GM19025 (cell line): ENCODE measurements around the gene SLC9B1.
"Not testable (repeated sequence)": the region's sequence is repeated elsewhere in the genome, so short reads cannot be mapped to it uniquely, and the experiment has no call there.

ENCODE experiments used
- ATAC-seq: cut with Tn5 transposase; IDR thresholded peaks from one replicate; pipeline ENCODE4 v1.9.1; 2021; ENCODE audit warnings: mild to moderate bottlenecking, low read depth, moderate library complexity; ENCODE audit not compliant: unreplicated experiment

The SLC9B1 gene

DNA sequence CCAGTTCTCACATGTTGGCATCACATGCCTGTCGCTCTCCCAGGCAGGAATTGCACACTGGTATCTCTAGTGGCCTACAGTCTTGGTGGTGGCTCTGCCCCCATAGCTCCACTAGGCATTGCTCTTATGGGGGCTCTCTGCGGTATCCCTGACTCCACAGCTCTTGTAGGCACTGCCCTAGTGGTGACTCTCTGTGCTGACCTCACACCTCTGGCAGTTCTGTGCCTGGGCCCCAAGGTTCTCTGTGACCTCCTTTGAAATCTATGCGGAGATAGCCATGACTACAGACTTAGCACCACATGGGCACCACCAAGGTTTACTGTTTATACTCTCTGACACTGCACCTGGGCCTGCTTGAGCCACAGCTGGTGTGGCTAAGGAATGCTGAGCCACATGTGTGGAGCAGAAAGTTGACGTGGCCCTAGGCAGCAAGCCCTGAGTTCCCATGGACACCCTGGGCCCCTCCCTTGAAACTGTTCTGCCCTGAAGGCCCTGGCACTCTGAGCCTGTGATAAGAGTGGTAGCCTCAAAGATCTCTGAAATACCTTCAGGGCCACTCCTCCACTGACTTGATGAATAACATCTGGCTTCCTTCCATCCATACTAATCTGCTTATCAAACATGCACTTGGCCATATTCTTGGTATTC, 8.0 kb downstream of the SLC9B1 start:
- no peak for ATAC-seq

DNA sequence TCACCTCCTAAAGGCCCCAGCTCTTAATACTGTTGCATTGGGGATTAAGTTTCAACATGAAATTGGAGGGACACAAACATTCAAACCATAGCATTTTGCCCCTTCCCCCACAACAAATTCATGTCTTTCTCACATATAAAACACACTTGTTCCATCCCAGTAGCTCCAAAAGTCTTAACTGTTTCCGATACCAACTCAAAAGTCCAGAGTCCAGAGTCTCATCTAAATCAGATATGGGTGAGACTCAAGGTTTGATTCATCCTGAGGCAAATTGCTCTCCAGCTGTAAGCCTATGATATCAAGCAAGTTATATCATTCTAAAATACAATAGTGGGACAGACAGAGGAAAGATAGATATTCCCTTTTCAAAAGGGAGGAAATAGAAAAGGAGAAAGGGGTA, 8.7 kb downstream of the SLC9B1 start:
- ATAC-seq, result no peak

DNA sequence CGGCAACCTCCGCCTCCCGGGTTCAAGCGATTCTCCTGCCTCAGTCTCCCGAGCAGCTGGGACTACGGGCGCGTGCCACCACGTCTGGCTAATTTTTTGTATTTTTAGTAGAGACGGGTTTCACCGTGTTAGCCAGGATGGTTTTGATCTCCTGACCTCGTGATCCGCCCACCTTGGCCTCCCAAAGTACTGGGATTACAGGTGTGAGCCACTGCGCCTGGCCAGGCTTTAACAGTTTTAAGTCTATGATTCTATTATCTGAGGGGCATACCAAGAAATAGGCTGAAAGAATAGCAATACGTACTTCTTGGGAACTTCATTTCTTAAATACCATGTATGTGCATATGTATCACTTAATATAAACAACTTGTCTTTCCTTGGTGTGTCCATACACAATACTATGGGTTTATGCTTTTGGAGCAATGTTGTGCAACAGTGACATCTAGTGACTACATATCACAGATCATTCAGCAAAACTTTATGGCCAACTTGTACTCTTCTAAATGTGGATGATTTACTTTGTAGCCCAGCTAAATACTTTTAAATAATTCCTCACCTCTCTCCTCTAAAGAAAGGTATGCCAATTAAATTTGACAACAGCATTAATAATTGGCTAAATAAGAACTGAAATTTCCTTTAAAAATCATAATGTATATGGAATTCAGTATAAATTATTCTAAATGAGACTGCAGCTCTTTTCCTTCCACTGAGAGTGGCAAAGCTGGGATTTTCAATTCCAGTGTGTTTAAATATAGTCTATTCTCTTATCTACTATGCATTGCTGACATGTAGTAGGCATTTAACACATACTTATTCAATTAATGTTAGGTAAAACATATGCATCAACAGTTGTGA, 10.4 kb downstream of the SLC9B1 start:
- peak; percentile 72 for ATAC-seq

DNA sequence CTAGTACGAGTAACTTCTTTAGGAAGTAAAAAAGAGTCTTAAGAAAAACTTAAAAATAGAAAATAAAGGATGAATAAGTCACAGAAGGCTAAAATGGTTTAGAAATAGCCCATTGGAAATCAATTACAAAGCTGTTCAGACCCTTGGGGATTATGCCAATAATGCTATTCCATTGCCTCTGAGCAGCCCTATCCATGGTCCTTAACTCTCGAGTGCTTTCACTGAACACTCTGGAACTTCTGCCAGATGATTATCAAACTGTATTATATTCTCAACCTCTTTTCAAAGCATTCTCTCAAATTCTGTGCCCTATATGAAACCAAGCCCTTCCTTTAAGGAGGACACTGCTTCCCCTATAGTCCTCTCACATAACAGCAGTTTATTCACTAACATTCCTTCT, 17.0 kb downstream of the SLC9B1 start:
- no peak for ATAC-seq

DNA sequence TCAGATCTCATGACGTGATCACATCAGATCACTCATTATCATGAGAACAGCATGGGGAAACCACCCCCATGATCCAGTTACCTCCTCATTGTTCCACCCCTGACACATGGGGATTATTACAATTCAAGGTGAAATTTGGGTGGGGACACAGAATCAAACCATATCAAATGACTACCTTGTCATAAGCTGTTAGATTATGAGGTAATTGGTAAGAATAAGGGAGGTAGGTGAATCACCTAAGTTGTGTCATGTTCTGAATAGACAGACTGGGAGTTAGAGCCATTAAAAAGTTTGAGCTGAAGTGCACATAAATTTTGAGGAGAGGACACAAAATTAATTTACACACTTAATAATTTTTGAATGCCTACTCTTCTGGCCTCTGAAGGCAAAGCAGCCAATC, 24.7 kb downstream of the SLC9B1 start:
- no peak for ATAC-seq

DNA sequence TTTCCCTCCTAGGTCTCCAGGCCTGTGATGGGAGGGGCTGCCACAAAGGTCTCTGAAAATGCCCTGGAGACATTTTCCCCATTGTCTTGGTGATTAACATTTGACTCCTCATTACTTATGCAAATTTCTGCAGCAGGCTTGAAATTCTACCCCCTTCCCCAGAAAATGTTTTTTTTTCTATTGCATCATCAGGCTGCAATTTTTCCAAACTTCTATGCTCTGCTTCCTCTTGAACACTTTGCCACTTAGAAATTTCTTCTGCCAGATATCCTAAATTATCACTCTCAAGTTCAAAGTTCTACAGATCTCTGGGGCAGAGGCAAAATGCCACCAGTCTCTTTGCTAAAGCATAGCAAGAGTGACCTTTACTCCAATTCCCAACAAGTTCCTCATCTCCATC, 25.5 kb downstream of the SLC9B1 start:
- ATAC-seq, result not testable (repeated sequence)

DNA sequence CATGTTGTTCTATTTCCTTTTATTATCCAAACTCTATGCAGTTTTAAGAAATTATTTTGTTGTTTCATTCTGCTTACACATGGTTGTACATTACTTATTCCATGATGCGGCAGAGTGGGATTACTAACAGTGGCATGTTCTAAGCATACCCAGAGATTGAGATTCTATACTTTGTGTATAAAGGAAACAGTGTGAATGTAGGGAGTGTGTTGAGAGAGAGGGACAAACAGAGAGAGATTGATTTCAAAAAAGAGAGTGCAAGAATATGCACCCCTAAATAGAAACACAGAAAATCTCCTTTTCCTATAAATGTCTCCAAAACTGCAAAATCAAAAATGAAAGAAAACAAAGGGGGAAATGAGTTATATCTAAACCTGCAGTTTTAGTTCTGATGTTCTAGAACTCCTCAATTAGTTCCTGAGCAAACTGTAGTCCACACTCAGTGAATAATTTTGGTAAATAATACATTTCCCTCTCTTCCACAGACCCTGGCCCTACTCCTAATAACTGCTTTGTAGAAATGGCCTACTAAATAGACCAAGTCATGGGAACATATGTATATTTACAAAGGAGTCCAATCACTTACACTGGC, 31.0 kb downstream of the SLC9B1 start:
- no peak for ATAC-seq

DNA sequence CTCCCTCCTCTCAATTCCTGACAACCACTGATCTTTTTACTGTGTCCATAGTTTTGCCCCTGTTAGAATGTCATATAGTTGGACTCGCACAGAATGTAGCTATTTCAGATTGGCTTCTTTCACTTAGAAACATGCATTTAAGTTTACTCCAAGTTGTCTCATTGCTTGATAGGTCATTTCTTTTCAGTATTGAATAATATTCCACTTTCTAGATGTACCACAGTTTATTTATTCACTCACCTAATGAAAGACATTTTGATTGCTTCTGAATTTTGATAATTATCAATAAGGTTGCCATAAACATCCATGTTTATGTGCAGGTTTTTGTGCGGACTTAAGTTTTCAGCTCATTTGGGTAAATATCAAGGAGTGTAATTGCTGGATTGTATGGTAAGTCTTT, 38.5 kb downstream of the SLC9B1 start:
- ATAC-seq, result no peak

DNA sequence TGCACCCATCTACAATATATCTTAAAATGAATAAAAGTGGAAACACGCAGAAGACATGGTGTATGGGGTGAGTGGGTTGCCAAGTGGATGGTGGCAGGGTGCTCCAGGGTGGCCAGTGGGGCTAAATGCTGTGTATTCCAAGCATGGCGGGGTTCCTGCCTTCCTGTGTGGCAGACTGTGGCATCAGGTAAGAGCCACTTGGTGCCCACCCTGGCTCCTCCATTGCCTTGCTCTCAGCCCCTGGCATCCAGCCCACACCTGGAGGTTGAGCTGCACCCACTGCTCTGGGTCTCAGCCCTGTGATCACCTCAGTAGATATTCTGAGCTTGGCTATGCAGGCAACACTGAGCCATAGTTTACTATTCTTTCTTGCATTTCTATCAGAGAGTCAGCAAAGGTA, 57.7 kb downstream of the SLC9B1 start:
- not testable (repeated sequence) for ATAC-seq

DNA sequence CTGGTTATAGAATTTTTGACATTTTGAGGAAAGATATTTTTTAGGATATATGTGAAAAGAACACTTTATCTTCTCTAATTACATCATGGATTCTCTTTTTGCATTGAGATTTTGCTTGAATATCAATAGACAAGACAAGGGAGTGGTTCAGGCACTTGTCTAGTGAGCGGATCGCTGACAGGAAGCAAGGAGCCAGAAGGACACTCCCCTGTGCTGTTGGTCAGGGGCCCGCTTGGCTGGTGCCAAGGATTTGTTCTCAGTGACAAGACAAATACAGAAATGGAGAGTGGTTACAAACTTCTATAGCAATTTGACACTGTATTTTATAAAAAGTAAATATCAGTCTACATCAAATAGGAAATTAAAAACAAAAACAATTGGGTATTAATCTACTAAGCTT, 60.0 kb downstream of the SLC9B1 start:
- no peak for ATAC-seq

DNA sequence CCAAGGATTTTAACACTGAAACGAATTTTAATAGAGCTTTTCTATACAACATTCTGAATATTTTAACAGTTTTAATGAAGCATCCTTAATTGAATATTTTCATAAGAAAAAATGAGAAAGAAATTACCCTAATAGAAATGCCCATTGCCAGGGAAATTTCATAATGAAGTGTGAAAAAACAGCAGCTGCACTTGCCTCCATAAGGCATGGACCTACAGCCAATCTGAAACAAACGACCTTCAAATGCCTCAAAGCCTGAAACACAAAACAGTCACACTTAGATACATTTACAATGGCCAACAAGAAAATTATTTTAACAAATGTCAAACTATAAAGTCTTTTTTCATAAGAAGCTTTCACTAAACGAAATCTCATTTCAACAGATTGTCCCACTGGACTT, 74.4 kb downstream of the SLC9B1 start:
- ATAC-seq, result no peak

DNA sequence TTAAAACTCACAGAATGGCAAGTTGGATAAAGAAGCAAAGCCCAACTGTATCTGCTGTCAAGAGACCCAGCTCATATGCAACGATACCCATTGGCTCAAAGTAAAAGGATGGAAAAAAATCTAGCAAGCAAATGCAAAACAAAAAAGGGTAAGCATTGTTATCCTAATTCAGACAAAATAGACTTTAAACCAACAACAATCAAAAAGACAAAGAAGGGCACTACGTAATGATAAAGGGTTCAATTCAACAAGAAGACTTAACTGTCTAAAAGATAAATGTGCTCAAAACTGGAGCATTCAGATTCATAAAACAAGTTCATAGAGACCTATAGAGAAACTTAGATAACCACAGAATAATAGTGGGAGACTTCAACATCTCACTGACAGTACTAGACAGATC, 81.4 kb downstream of the SLC9B1 start:
- ATAC-seq, result not testable (repeated sequence)

DNA sequence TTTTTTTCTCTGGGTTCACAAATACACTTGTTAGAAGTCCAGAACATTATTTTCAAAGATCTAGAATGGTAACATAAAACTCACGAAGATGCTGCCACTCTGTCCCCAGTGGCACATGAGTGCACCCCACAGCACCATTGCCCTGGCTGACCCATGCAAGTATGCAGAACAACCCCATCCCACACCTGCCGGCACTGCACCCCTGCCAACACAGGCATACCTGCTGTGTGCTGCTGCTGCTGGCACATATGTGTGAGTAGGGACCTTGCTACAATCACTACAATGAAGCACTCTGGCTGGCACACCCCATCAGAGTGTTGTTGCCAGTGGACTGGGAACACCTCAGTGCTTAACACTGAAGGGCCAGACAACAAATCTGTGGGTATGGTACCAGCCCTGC, 83.8 kb downstream of the SLC9B1 start:
- no peak for ATAC-seq

DNA sequence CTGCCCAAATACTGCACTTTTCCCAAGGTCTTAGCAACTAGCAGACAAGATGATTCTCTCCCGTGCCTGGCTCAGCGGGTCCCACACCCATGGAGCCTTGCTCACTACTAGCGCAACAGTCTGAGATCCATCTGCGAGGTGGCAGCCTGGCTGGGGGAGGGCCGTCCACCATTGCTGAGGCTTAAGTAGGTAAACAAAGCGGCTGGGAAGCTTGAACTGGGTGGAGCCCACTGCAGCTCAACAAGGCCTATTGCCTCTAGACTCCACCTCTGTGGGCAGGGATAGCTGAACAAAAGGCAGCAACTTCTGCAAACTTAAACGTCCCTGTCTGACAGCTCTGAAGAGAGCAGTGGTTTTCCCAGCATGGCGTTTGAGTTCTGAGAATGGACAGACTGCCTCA, 99.8 kb downstream of the SLC9B1 start:
- ATAC-seq, result not testable (repeated sequence)

DNA sequence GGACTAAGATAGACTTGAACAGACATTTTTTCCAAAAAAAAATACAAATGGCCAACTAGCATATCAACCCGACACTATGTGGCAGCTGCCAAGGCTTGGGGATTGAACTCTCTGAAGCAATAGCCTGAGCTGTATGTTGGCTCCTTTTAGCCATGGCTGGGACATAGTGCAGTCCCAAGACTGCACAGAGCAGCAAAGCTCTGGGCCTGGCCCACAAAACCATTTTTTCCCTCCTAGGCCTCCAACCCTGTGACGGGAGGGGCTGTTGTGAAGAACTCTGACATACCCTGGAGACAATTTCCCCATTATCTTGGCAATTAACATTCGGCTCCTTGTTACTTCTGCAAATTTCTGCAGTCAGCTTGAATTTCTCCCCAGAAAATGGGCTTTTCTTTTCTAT, 100.6 kb downstream of the SLC9B1 start:
- ATAC-seq, result no peak

DNA sequence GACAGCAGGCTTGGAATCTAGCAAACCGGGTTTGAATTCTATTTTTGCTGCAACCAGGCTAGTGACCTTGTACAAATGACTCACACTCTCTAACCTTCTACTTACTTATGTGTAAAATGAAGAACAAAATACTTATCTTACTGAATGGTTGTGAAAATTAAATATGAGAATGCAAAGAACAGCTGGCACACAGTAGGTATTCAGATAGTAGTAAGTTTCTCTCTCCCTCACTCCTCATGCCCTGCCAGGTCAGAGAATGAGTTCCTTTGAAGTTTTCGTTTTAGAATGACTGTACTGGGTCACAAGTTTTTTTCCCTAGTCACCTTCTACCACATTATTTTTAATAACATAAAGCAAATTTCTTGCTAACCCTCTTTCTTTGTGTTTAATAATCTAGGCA, 117.7 kb downstream of the SLC9B1 start:
- no peak for ATAC-seq

DNA sequence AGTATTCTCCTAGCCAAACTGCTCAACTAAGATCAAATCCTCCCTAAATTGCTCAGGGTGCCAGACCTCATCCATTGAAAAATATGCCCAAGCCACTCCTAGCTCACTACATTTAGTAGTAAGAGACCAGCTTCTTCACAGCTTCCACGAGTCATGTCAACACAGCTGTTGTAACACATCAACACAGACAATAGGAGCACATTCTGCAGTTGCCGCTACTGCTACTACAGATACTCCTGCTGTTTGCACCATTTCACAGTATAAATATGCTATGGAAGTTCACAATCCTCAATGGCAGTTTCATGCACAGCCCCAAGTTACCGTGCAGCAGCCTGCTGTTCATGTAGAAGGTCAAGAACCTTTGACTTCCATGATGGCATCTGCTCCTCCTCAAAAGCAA, 121.9 kb downstream of the SLC9B1 start:
- ATAC-seq, result not testable (repeated sequence)

DNA sequence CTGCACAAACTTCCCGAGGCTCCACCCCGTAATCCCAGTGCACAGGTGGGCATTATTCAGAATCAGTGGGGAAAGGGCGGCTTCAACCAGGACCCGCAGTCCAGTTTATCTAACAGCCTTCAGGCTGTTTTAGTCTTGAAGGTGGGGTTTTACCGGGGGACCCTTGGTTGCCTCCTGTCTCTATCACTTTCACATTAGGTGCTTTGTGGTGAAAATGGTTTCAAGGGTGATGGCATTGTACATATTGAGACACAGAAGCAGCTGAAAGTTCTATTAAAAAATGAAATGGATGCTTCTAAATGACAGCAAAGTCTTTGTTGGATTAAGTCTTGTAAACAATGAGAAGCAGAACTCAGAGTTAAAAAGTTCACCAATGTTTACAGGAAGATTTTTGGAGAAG, 123.0 kb downstream of the SLC9B1 start:
- not testable (repeated sequence) for ATAC-seq

DNA sequence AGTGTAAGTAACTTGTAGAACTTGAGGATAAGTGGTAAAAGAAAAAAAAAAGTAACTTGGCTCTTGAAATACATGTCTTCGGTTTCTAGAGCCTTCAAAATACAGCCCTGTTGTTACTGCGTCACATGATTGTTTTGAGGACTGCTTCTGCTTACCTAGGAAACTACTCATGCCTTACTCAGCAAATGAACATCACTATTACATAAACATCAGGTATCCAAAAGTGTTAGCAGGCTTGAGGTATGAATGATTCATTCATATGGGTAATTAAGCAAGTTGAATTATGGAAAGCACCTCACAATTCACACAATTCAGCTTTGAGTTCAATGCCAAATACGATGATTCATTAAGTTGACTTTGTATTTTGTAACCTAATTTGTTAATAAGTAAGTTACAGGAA, 129.6 kb downstream of the SLC9B1 start:
- not testable (repeated sequence) for ATAC-seq

DNA sequence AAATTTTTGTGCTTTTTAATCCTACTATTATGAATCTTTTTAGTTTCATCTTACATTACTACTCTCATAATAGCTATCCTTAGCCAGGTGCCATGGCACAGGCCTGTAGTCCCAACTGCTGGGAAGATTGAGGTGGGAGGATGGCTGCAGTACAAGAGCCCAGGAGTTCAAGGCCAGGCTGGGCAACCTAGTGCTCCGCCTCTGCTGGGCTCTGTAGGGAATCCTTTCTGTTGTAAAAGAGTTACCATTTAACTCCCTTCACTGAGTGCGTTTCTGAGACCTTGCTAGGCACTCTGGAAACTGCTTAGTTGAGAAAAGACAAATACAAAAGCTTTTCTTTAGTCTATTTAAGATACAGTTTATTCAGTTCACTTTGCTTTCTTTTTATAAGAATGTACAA, 130.9 kb downstream of the SLC9B1 start:
- ATAC-seq, result not testable (repeated sequence)

DNA sequence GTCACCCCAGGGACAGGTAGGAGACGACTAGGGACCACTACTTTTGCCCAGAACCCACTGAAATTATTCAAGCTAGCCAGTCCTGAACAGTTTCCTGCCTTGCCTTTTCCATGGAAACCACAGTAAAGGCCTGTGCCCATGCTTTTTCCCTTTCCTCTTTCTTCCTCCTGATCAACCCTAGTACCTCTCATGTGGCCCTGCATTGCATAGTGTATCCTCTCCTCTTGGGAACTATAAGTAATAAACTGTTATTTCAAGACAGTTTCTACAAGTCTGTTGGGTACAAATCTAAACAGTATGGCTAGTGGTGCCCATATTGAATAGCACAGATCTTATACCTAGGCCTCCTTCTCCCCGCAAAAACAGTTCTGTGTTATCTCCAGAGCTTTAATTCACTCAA, 136.2 kb downstream of the SLC9B1 start:
- ATAC-seq, result no peak

DNA sequence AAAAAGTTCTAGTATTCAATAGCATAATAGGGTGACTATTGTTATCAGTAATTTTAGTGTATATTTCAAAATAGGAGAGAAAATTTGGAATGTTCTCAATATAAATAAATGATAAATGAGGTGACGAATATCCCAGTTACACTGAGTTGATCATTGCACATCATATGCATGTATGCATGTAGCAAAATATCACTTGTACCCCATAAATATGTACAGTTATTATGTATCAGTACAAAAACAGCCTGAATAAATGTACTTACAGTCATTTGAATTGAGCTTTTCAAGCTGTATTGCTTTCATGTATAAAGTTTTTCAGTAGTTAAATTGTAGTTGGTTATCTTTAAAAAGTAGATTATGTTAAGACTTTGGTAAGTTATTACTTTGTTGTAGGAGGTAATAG, 138.2 kb downstream of the SLC9B1 start:
- no peak for ATAC-seq
